Muscle of leg (tissue), 11 donors: ENCODE data around the gene SKI. TPM values are rescaled to one million over a fixed set of nuclear protein-coding genes. Genes with fewer than 3 reads are reported as not detected.

Experiments
- DNase-seq: peaks from one replicate; pipeline ENCODE4 v3.0.0; 2013
- H3K27ac ChIP-seq: one replicate; pipeline ENCODE4 v1.5.1; 2013; ENCODE audit warnings: mild to moderate bottlenecking, low read length, control low read depth
- H3K27me3 ChIP-seq: one replicate; pipeline ENCODE4 v1.6.1; 2013; ENCODE audit warnings: low read length; ENCODE audit not compliant: control insufficient read depth, insufficient read depth
- H3K36me3 ChIP-seq: one replicate; pipeline ENCODE4 v1.6.1; 2013; ENCODE audit warnings: low read length; ENCODE audit not compliant: control insufficient read depth, insufficient read depth
- H3K4me1 ChIP-seq: one replicate; pipeline ENCODE4 v1.6.1; 2013; ENCODE audit warnings: low read length; ENCODE audit not compliant: control insufficient read depth, insufficient read depth
- H3K4me3 ChIP-seq: one replicate; pipeline ENCODE4 v1.5.1; 2013; ENCODE audit warnings: low read length, control low read depth
- H3K9me3 ChIP-seq: replicated peaks from 2 replicates; pipeline ENCODE4 v1.6.1; 2013; ENCODE audit warnings: low read depth, low read length; ENCODE audit not compliant: control insufficient read depth
- WGBS: methylation state at CpG from one replicate; pipeline ENCODE4 v1.1.5; 2013; ENCODE audit warnings: missing lambda C conversion rate; ENCODE audit not compliant: insufficient coverage; 5-methylcytosine and 5-hydroxymethylcytosine counted together
- polyA plus RNA-seq, 8 donors: library from polyadenylated mRNA; unstranded; fragments of 120-200 nt; gene quantifications; one replicate each; pipeline versions ENCODE4 v1.2.1 to v1.2.3, GENCODE V29; 2013; ENCODE audit warnings: inconsistent platforms in 1 of 8, low replicate concordance in 1 of 8; ENCODE audit not compliant: insufficient read length in 8 of 8, insufficient read depth in 1 of 8
- total RNA-seq: library from RNA; stranded (reverse); fragments of 120-200 nt; gene quantifications from one replicate; pipeline ENCODE4 v1.2.4, GENCODE V29; 2013

Gene SKI
- total and polyA plus RNA-seq, 9 donors, result 16.8 to 83.2 (median 65.5) TPM

- Histone ChIP-seq H3K27ac (no peak overlapping the region), H3K27me3 (no peaks in the 10 kb centered on the region), H3K4me1 (peaks cover 60% of the 10 kb centered on the region), H3K9me3 (no peaks in the 10 kb centered on the region), H3K36me3 (peaks cover 4% of the 10 kb centered on the region), H3K4me3 (no peak overlapping the region)
- 82% methylated on average over 15 of the region's 15 CpGs for WGBS
- DNase-seq, result no peak
Measured at GRCh38 chr1:2286923-2287322, 58.8 kb downstream of the SKI start.

- no peaks in the 10 kb centered on the region for H3K9me3 ChIP-seq
- 94% methylated on average over 13 of the region's 14 CpGs for WGBS
- peaks cover 65% of the 10 kb centered on the region for H3K4me1 ChIP-seq
- H3K27me3 ChIP-seq, result no peaks in the 10 kb centered on the region
- H3K36me3 ChIP-seq, result peaks cover 7% of the 10 kb centered on the region
- no peak for DNase-seq
- H3K27ac ChIP-seq, result no peak overlapping the region
- H3K4me3 ChIP-seq, result no peak overlapping the region
Measured at GRCh38 chr1:2287649-2288048, 59.5 kb downstream of the SKI start.

GRCh38 chr1:2288311-2288710, 60.2 kb downstream of the SKI start:
- Histone ChIP-seq H3K4me1 (peaks cover 66% of the 10 kb centered on the region), H3K27ac (no peak overlapping the region)

GRCh38 chr1:2288816-2289536, 60.9 kb downstream of the SKI start:
- H3K9me3 ChIP-seq, result no peaks in the 10 kb centered on the region
- H3K4me3 ChIP-seq, result no peak overlapping the region
- H3K27ac ChIP-seq, result peak overlapping the region; percentile 0
- no peaks in the 10 kb centered on the region for H3K27me3 ChIP-seq
- H3K36me3 ChIP-seq, result peaks cover 8% of the 10 kb centered on the region
- H3K4me1 ChIP-seq, result peaks cover 66% of the 10 kb centered on the region
- DNase-seq, result no peak
- 75% methylated on average over 13 of the region's 20 CpGs for WGBS

More at GRCh38 chr1:2288311-2288710, 60.2 kb downstream of the SKI start:
- WGBS, result 79% methylated on average over 10 of the region's 10 CpGs
- Histone ChIP-seq H3K36me3 (peaks cover 8% of the 10 kb centered on the region), H3K9me3 (no peaks in the 10 kb centered on the region), H3K4me3 (no peak overlapping the region), H3K27me3 (no peaks in the 10 kb centered on the region)
- DNase-seq, result no peak

- peaks cover 8% of the 10 kb centered on the region for H3K36me3 ChIP-seq
- peaks cover 66% of the 10 kb centered on the region for H3K4me1 ChIP-seq
- peak overlapping the region; percentile 92 for H3K27ac ChIP-seq
- WGBS, result 33% methylated on average over 7 of the region's 9 CpGs
- no peaks in the 10 kb centered on the region for H3K27me3 ChIP-seq
- no peak overlapping the region for H3K4me3 ChIP-seq
- no peaks in the 10 kb centered on the region for H3K9me3 ChIP-seq
- DNase-seq, result no peak
Measured at GRCh38 chr1:2289607-2290006, 61.5 kb downstream of the SKI start.

- Histone ChIP-seq H3K36me3 (peaks cover 8% of the 10 kb centered on the region), H3K4me3 (no peak overlapping the region), H3K27me3 (no peaks in the 10 kb centered on the region), H3K9me3 (no peaks in the 10 kb centered on the region), H3K4me1 (peaks cover 64% of the 10 kb centered on the region), H3K27ac (peak overlapping the region; percentile 92)
- DNase-seq, result no peak
- 30% methylated on average over 5 of the region's 7 CpGs for WGBS
Measured at GRCh38 chr1:2290171-2290578, 62.1 kb downstream of the SKI start.

GRCh38 chr1:2290595-2291510, 62.7 kb downstream of the SKI start:
- Histone ChIP-seq H3K27ac (peak overlapping the region; percentile 92), H3K27me3 (no peaks in the 10 kb centered on the region), H3K36me3 (peaks cover 8% of the 10 kb centered on the region), H3K9me3 (no peaks in the 10 kb centered on the region), H3K4me1 (peaks cover 66% of the 10 kb centered on the region), H3K4me3 (peak overlapping the region; percentile 8)
- 10% methylated on average over 35 of the region's 41 CpGs for WGBS
- peak; percentile 92 for DNase-seq

- Histone ChIP-seq H3K4me1 (peaks cover 70% of the 10 kb centered on the region), H3K4me3 (no peak overlapping the region)
Measured at GRCh38 chr1:2291577-2291976, 63.5 kb downstream of the SKI start.

GRCh38 chr1:2292725-2293450, 64.8 kb downstream of the SKI start:
- Histone ChIP-seq H3K4me1 (peaks cover 78% of the 10 kb centered on the region), H3K9me3 (no peaks in the 10 kb centered on the region), H3K4me3 (no peak overlapping the region), H3K27me3 (no peaks in the 10 kb centered on the region), H3K27ac (no peak overlapping the region), H3K36me3 (peaks cover 14% of the 10 kb centered on the region)
- no peak for DNase-seq
- WGBS, result 88% methylated on average over 22 of the region's 30 CpGs

More at GRCh38 chr1:2291577-2291976, 63.5 kb downstream of the SKI start:
- no peak overlapping the region for H3K27ac ChIP-seq
- WGBS, result 76% methylated on average over 3 of the region's 5 CpGs
- H3K9me3 ChIP-seq, result no peaks in the 10 kb centered on the region
- peaks cover 8% of the 10 kb centered on the region for H3K36me3 ChIP-seq
- no peaks in the 10 kb centered on the region for H3K27me3 ChIP-seq
- no peak for DNase-seq
